Fibroblast of mammary gland (primary cell): ENCODE measurements around the gene OR5H2.
"Not testable (repeated sequence)": the region's sequence is repeated elsewhere in the genome, so short reads cannot be mapped to it uniquely, and the experiment has no call there.

Experiments used
- DNase-seq: peaks from one replicate; pipeline ENCODE4 v3.0.0-alpha.2; 2010; ENCODE audit warnings: low read depth
- H3K4me3 ChIP-seq: 2 replicates; pipeline ENCODE4 v1.5.1; 2011; ENCODE audit warnings: low read depth, mild to moderate bottlenecking, low read length, moderate library complexity; ENCODE audit not compliant: control insufficient read depth
- CTCF ChIP-seq: conservative IDR thresholded peaks from 2 replicates; pipeline ENCODE4 v1.5.1; 2011; ENCODE audit warnings: low read depth, low read length, inconsistent platforms; ENCODE audit not compliant: control insufficient read depth, insufficient read depth

The OR5H2 gene

GRCh38 chr3:98282205-98282604 is at the start of gene OR5H2:
Gene OR5H2 (plus strand): TSS chr3:98282505. CDS start chr3:98282903, 398 bp downstream.
- no peak for DNase-seq
- no peak within 1 kb of the TSS for H3K4me3 ChIP-seq
- TF ChIP-seq CTCF = no peak

GRCh38 chr3:98233468-98233867 is 48.8 kb upstream of the OR5H2 start:
- no peak overlapping the region for H3K4me3 ChIP-seq
- TF ChIP-seq CTCF = no peak
- DNase-seq = no peak

GRCh38 chr3:98240131-98240530 is 42.2 kb upstream of the OR5H2 start:
- no peak for TF ChIP-seq CTCF

GRCh38 chr3:98242155-98242554 is 40.1 kb upstream of the OR5H2 start:
- TF ChIP-seq CTCF = no peak
- no peak for DNase-seq
- no peak overlapping the region for H3K4me3 ChIP-seq

More at GRCh38 chr3:98240131-98240530, 42.2 kb upstream of the OR5H2 start:
- no peak overlapping the region for H3K4me3 ChIP-seq
- no peak for DNase-seq

- TF ChIP-seq CTCF = no peak
- no peak overlapping the region for H3K4me3 ChIP-seq
- DNase-seq = no peak
Measured at GRCh38 chr3:98243843-98244242, 38.5 kb upstream of the OR5H2 start.

GRCh38 chr3:98246142-98246541 is 36.2 kb upstream of the OR5H2 start:
- TF ChIP-seq CTCF = no peak
- H3K4me3 ChIP-seq = no peak overlapping the region
- DNase-seq = no peak

- DNase-seq, H3K4me3 ChIP-seq: not testable (repeated sequence)
Measured at GRCh38 chr3:98256026-98256425, 26.3 kb upstream of the OR5H2 start.
